Activated CD4-positive, alpha-beta T cell treated with anti-CD3 and anti-CD28 coated beads, Interleukin-2, Interleukin-4, amounts not matched to agents 100 ng/mL and 50 ng/mL, durations not matched to agents 16 hours and 8 hours (primary cell): Measurements from ENCODE around the gene LMAN1L.

Experiments used
- DNase-seq: peaks from one replicate; pipeline ENCODE4 v3.0.0-alpha.2; 2020; ENCODE audit warnings: low spot score

LMAN1L gene

GRCh38 chr15:74857671-74858368 is 45.2 kb downstream of the LMAN1L start:
- no peak for DNase-seq

DNA sequence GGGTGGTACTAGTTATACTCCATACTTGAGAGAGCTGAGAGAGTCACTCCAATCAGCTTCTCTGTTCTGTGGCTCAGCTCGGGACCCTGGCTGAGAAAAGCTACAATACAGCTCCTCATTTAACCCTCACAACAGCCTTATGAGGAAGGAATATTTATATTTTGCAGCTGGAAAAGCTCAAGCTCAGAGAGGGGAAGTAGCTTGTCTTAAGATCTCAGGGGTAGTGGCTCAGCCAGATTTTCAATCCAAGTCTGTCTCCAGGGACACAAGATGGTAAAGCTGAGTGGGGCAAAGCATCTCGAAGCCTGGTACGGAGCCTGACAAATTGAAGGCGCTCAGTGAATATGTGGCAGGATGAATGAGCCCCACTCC is 45.7 kb downstream of the LMAN1L start:
- DNase-seq: no peak

GRCh38 chr15:74863239-74864056 is 50.8 kb downstream of the LMAN1L start:
- no peak for DNase-seq

- DNase-seq: no peak
These were observed 51.7 kb downstream of the LMAN1L start for GRCh38 chr15:74864296-74864695.

- no peak for DNase-seq
These were observed 52.7 kb downstream of the LMAN1L start for GRCh38 chr15:74865316-74865715.

- no peak for DNase-seq
These were observed 53.5 kb downstream of the LMAN1L start for GRCh38 chr15:74866090-74866489.

DNA sequence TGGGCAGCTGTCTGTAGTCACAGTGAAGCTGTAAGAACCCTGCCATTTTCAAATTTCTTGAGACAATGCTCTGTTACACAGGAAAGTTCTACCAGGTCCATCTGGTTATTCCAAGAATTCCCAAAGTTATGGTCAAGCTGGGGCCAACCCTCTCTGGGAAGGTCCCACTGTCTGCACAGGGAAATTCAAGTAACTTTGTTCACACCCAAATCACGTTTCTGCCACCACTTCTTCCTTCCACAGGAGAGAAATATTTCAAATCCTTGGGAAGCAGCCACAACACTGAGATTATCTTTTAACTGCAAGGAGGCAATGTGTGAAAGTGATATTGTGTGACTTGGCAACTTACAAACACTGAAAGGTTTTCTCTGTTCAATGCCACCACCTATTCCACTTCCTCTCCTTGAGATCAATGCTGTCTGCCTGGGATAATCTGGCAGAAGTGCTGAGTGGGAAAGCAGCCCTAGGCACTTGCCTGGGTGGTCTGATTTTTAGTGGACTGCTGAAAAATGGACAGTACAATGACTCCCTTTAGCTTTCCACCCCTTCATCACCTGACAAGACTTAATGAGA is 54.9 kb downstream of the LMAN1L start:
- no peak for DNase-seq

- peak; percentile 83 for DNase-seq
These were observed 55.4 kb downstream of the LMAN1L start for GRCh38 chr15:74868059-74868458.

DNA sequence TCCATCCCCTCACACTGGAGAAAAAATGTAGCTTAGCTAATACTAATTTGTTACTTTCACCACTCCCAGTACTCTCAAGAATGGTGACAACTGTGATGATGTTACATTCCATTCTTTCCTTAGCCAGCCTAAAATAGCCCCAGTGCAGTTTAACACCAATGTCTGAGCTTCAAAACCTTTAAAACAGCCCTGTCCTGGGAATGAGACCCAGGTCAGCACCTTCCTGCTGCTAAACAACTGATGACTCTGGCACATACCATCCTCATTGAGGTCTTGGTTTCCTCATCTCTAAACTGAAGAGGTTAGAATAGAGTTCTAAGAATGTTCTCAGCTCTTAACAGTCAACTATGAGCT is 56.7 kb downstream of the LMAN1L start:
- no peak for DNase-seq

DNA sequence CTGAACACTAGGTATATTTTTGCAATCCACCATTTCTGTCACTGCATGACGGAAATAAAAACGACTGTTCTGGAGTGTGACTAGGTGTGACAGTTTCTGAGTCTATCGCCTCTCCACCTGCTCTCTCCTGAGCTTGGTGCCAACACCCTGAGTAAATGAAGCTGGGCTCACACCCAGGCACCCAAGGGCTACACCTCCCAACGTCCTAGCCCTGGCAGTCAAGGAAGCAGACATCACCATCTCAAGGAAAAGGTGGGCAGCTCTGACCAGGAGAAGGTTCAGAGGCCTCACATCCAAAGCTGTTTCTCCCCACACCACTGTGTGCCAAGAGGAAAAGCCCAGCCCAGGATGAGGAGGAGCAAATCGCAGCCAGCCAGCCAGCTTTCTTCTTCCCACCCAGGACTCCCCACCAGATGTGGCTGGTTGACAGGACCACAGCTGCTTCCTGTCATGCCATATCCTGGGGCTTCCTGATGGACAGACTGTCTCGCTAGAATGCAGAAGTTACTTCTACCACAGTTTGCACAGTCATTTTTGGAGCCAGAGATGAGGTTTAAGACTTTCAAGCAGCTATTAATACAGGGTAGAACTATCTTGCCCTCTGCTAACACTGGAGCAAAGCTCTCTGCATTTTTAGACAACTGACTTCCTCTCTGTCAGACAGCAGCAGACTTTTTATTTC is 57.2 kb downstream of the LMAN1L start:
- DNase-seq: peak; percentile 93

- DNase-seq: no peak
These were observed 58.0 kb downstream of the LMAN1L start for GRCh38 chr15:74870436-74871215.

- no peak for DNase-seq
These were observed 60.0 kb downstream of the LMAN1L start for GRCh38 chr15:74872702-74873035.

GRCh38 chr15:74873036-74873755 is 60.6 kb downstream of the LMAN1L start, which contains the start of gene SCAMP2:
Gene SCAMP2 (minus strand): TSS chr15:74873365. CDS start chr15:74873255, 110 bp downstream.
- peak; percentile 95 for DNase-seq

DNA sequence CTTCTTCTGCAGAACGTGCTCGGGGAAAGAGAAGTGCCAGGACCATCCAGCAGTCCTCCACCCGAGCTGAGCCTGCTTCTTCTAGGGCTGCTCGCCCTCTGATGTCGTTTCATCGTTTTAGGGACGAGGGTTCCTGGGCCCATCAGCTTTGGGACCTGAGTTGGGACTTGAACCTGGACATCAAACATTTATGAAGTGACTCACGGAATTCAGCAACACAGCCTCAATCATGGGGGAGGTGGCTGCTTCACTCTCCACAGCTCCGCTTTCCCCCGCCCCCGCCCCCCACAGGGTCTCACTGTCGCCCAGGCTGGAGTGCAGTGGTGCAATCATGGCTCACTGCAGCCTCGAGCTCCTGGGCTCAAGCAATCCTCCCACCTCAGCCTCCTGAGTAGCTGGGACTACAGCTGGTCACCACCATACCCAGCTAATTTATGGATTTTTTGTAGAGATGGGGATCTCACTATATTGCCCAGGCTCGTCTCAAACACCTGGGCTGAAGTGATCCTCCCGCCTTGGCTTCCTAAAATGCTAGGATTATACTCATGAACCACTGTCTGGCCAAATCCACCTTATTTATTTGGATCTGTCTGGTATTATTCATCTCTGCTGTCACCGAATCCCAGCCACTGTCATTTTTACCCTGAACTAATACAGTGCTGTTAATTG is 61.3 kb downstream of the LMAN1L start:
- DNase-seq: no peak
